GM20000 (cell line): ENCODE data around the gene TBC1D10B.

Experiments
- DNase-seq: peaks from one replicate; pipeline ENCODE4 v3.0.0; 2012; ENCODE audit warnings: low spot score
- CTCF ChIP-seq: IDR thresholded peaks from 2 replicates; pipeline ENCODE4 v1.5.1; 2012; ENCODE audit warnings: mild to moderate bottlenecking, control low read depth; ENCODE audit errors: extremely low read depth, missing control alignments

The TBC1D10B gene

GRCh38 chr16:30368122-30368791, 2.0 kb downstream of the TBC1D10B start:
- no peak for DNase-seq
- no peak for TF ChIP-seq CTCF

GRCh38 chr16:30367349-30368009, 2.8 kb downstream of the TBC1D10B start:
- TF ChIP-seq CTCF = no peak

GRCh38 chr16:30366511-30366910, 3.8 kb downstream of the TBC1D10B start:
- no peak for TF ChIP-seq CTCF
- no peak for DNase-seq

More at GRCh38 chr16:30367349-30368009, 2.8 kb downstream of the TBC1D10B start:
- no peak for DNase-seq

- no peak for DNase-seq
- TF ChIP-seq CTCF = no peak
Observed at GRCh38 chr16:30365200-30365599, 5.1 kb downstream of the TBC1D10B start.

GRCh38 chr16:30361180-30361579, 9.1 kb downstream of the TBC1D10B start:
- TF ChIP-seq CTCF = no peak
- DNase-seq = no peak

- DNase-seq = no peak
- no peak for TF ChIP-seq CTCF
Observed at GRCh38 chr16:30359871-30360170, 10.5 kb downstream of the TBC1D10B start.

- TF ChIP-seq CTCF = no peak
- DNase-seq = no peak
Observed at GRCh38 chr16:30358990-30359870, 11.1 kb downstream of the TBC1D10B start.
